GM19099 (cell line): ENCODE measurements around the gene SRM.
A peak's percentile ranks its signal among the peaks of the same experiment; 100 is the strongest.

ENCODE experiments used
- POLR2A ChIP-seq: IDR thresholded peaks from 3 replicates; pipeline ENCODE4 v1.6.1; 2011; ENCODE audit warnings: low read depth; ENCODE audit not compliant: insufficient read length; ENCODE audit errors: extremely low read depth

Gene SRM

DNA sequence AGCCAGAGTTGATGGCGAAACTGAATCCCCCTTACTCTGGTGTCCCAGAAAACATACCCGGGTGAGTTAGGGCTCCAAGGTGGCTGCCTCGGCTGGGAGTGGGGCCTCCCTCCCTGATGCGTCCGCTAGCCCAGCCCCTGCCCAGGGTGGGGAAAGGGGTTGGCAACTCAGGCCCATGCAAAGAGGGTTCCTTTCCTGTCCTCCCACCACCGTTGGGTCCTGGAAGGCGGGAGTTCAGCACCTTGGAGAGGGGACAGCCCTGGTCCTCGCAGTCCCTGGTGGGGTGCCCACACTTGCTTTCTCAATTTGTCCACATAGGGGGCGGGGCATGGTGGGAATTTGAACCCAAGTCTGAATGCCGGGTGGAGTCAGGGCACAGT lies 6.1 kb downstream of the SRM start:
- TF ChIP-seq POLR2A: no peak

GRCh38 chr1:11052839-11053757 lies 6.7 kb downstream of the SRM start:
- TF ChIP-seq POLR2A: peak; percentile 26

GRCh38 chr1:11051781-11052511 lies 7.9 kb downstream of the SRM start:
- TF ChIP-seq POLR2A: no peak

DNA sequence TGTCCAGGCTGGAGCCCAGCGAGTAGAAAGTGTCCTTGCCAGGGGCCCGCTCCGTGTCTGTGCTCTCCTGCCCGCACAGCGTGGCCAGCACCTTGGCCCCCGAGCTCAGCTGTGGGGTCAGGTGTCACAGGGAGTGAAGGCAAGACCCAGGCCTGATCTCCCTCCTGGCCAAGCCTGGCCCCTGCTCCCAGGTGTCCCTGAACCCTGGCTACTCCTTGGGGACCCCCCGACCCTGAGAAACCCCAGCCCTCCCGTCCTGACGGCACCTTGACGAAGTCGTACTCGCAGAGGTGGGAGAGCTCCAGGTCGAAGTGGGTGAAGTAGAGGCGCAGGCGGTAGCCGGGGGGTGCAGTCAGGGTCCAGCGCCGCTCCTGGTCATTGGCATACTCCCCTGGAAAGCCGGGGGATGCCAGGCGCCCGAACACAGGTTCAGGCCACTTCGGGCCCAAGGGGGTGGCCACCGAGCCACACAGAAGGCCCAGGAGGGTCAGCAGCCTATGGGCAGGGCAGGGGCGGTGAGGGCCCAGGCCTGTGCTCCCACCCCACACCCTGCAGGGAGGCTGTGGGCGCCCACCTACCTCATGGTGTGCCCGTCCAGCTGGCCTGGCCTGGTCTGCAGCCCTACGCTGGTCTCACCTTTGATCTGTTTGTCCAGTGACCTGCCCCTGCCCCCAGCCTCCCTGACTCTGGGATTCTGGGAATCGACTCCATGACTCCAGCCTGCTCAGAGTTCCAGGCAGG lies 13.0 kb downstream of the SRM start, which contains the start of gene MASP2:
MASP2 (minus strand) TSS at position 615 of the 741 bp plus-strand sequence; CDS start at position 583, 32 bp downstream.
- no peak for TF ChIP-seq POLR2A

DNA sequence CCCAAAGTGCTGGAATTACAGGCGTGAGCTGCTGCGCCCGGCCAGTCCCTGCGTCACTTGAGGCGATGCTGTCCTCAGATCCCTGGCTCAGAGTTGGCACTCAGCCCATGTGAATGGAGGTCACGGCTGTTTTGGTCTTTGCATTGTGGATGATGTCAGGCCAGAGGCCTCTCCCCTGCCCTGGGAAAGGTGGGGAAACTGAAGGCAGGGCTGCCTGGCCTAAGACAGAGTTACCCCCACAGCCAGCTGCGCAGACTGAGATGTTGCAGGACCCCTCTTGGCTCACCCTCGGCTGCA lies 13.6 kb downstream of the SRM start:
- TF ChIP-seq POLR2A: no peak

DNA sequence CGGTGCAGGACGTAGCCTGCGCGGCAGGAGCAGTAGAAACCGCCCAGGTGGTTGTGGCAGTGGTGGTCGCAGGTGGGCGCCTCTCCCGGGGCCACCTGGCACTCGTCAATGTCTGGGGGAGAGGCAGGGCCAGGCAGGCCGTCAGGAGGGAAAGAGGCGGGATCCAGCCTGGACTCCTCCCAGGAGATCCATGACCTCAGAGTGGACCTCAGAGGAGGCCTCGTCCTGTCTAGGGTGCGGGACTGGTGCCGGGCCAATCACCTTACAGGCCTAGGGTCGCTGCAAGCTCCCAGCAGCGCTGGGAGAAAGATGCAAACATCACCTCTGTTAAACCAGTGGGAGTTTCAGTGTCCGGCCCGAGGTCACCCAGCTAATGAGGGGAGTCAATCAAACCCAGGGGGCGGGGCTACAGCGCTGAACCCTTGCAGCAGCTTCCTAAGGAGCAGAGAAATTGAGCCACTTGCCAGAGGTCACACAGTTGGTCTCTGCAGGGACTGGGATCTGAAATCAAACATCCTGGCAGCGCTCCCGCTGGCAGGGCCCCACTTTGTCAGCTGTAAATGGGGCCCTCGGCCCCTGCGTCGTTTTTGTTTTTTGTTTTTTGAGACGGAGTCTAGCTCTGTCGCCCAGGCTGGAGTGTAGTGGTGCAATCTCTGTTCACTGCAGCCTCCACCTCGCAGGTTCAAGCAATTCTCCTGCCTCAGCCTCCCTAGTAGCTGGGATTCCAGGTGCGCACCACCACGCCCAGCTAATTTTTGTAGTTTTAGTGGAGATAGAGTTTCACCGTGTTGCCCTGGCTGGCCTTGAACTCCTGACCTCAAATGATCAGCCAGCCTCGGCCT lies 14.2 kb downstream of the SRM start:
- no peak for TF ChIP-seq POLR2A

DNA sequence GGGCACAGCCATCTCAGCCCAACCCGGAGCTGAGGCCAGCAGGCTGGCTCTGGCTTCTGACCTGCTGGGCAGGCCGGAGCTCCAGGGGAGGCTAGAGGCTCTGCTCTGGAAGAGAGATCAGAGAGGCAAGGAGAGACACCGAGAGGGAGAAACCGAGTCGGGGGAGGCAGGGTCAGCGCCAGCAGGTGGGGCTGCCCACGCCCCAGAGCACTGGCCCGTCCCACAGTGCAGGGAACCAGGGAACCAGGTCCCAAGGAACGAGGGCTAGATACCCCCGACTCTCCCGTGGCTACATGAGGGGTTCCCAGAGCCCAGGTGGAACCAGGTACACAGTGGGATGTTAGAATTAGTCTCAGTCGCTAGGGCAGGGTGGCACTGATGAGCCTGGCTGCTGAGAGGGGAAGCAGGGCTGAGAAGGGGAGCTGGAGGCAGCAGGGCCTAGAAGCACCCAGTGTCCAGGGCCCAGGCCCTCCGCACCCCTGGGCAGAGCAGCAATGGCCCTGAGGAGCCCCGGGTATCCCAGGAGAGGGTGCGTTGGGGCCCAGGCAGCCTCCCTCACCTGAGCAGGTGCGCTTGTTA lies 14.9 kb downstream of the SRM start:
- no peak for TF ChIP-seq POLR2A

- no peak for TF ChIP-seq POLR2A
These were observed 15.6 kb downstream of the SRM start for GRCh38 chr1:11044086-11044848.

- TF ChIP-seq POLR2A: no peak
These were observed 16.6 kb downstream of the SRM start for GRCh38 chr1:11042995-11043874.

GRCh38 chr1:11042065-11042464 lies 17.8 kb downstream of the SRM start:
- no peak for TF ChIP-seq POLR2A

GRCh38 chr1:11041048-11041447 lies 18.8 kb downstream of the SRM start:
- TF ChIP-seq POLR2A: no peak

DNA sequence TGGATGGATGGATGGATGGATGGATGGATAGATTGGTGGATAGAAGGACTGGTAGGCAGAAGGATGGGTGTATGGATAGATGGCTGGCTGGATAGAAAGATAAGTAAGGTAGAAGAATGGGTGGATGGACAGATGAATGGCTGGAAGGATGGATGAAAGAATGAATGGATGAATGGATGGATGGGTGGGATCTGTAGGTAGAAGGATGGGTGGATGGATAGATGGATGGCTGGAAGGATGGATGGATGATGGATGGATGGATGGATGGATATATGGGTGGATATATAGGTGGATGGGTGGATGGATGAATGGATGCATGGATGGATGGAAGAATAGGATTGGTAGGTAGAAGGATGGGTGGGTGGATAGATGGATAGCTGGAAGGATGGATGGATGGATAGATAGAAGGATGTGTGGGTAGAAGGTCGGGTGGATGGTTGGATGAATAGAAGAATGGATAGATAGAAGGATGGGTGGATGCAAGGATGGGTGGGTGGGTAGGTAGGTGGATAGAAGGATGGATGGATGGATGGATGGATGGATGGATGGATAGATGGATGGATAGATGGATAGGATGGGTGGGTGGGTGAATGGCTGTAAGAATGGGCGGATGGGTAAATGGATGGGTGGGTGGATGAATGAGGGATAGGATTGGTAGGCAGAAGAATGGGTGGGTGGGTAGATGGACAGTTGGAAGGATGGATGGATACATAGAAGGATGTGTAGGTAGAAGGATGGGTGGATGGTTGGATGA lies 20.3 kb downstream of the SRM start:
- TF ChIP-seq POLR2A: no peak
